HG02840 (cell line): ENCODE data around the gene IQSEC1.

ENCODE experiments used
- ATAC-seq: cut with Tn5 transposase; IDR thresholded peaks from one replicate; pipeline ENCODE4 v1.9.1; 2021; ENCODE audit warnings: mild to moderate bottlenecking, moderate library complexity, moderate number of reproducible peaks; ENCODE audit not compliant: unreplicated experiment, low FRiP score

IQSEC1 gene

GRCh38 chr3:13071695-13072094 lies 1.5 kb downstream of the IQSEC1 start:
- ATAC-seq, result no peak

GRCh38 chr3:13070391-13071070 lies 2.7 kb downstream of the IQSEC1 start:
- ATAC-seq, result no peak

- peak; percentile 46 for ATAC-seq
These were observed 3.7 kb downstream of the IQSEC1 start for GRCh38 chr3:13069495-13069894.

GRCh38 chr3:13068269-13069010 lies 4.8 kb downstream of the IQSEC1 start:
- ATAC-seq, result no peak

GRCh38 chr3:13067778-13068177 lies 5.5 kb downstream of the IQSEC1 start:
- ATAC-seq, result no peak

- no peak for ATAC-seq
These were observed 6.4 kb downstream of the IQSEC1 start for GRCh38 chr3:13066834-13067233.

- ATAC-seq, result no peak
These were observed 7.0 kb downstream of the IQSEC1 start for GRCh38 chr3:13066236-13066635.

GRCh38 chr3:13065727-13066126 lies 7.5 kb downstream of the IQSEC1 start:
- ATAC-seq, result no peak

GRCh38 chr3:13064964-13065363 lies 8.3 kb downstream of the IQSEC1 start:
- no peak for ATAC-seq

GRCh38 chr3:13064159-13064868 lies 8.9 kb downstream of the IQSEC1 start:
- ATAC-seq, result no peak

- no peak for ATAC-seq
These were observed 10.0 kb downstream of the IQSEC1 start for GRCh38 chr3:13063225-13063624.

GRCh38 chr3:13062647-13063046 lies 10.6 kb downstream of the IQSEC1 start:
- ATAC-seq, result no peak

- no peak for ATAC-seq
These were observed 12.8 kb downstream of the IQSEC1 start for GRCh38 chr3:13060341-13060910.

GRCh38 chr3:13058346-13059120 lies 14.7 kb downstream of the IQSEC1 start:
- no peak for ATAC-seq

- no peak for ATAC-seq
These were observed 15.8 kb downstream of the IQSEC1 start for GRCh38 chr3:13057282-13058040.

GRCh38 chr3:13055634-13056033 lies 17.6 kb downstream of the IQSEC1 start:
- no peak for ATAC-seq

GRCh38 chr3:13054341-13055285 lies 18.6 kb downstream of the IQSEC1 start:
- ATAC-seq, result no peak

GRCh38 chr3:13053893-13054292 lies 19.3 kb downstream of the IQSEC1 start:
- no peak for ATAC-seq

- ATAC-seq, result no peak
These were observed 19.8 kb downstream of the IQSEC1 start for GRCh38 chr3:13053420-13053819.
